Left ventricle myocardium inferior (tissue), 1 donor: ENCODE data around the gene NPTXR. TPM values are rescaled to one million over a fixed set of nuclear protein-coding genes. Genes with fewer than 3 reads are reported as not detected.

Source experiments
- DNase-seq: peaks from one replicate; pipeline ENCODE4 v3.0.0-alpha.2; 2020
- H3K27ac ChIP-seq: fragments of 200-600 bp; replicated peaks from 2 replicates; pipeline ENCODE4 v1.8.0; 2021
- H3K27me3 ChIP-seq: fragments of 200-600 bp; 2 replicates; pipeline ENCODE4 v1.8.0; 2021; ENCODE audit warnings: low read depth
- H3K36me3 ChIP-seq: fragments of 200-600 bp; 2 replicates; pipeline ENCODE4 v1.8.0; 2021
- H3K4me1 ChIP-seq: fragments of 200-600 bp; 2 replicates; pipeline ENCODE4 v1.8.0; 2021
- H3K4me3 ChIP-seq: fragments of 200-600 bp; 2 replicates; pipeline ENCODE4 v1.8.0; 2021; ENCODE audit warnings: mild to moderate bottlenecking, moderate library complexity
- H3K9me3 ChIP-seq: fragments of 200-600 bp; replicated peaks from 2 replicates; pipeline ENCODE4 v1.8.0; 2021
- intact Hi-C: fragments of 100-400 bp; cut with micrococcal nuclease; formaldehyde crosslinking; loops from one replicate; pipeline ENCODE4 v1.11.0; 2022
- total RNA-seq: library from RNA; stranded (reverse); fragmentation: NEBNext Ultra II Directional; extraction: Animal tissue kit (Norgen Biotek cat#: 25700); gene quantifications from one replicate; pipeline ENCODE4 v1.2.1, GENCODE V29; 2021
- TF ChIP-seq, protein P1 (sequence below): fragments of 200-600 bp; IDR thresholded peaks from 2 replicates; pipeline ENCODE4 v1.8.0; 2021; ENCODE audit warnings: antibody characterized with exemption, mild to moderate bottlenecking, borderline replicate concordance
- donor health status: DM: no; HTN: yes; CAD: no; lungs with severe emphysema.

The NPTXR gene
- total RNA-seq, 1 donor from 2014 or later, result 23.3 TPM

DNA sequence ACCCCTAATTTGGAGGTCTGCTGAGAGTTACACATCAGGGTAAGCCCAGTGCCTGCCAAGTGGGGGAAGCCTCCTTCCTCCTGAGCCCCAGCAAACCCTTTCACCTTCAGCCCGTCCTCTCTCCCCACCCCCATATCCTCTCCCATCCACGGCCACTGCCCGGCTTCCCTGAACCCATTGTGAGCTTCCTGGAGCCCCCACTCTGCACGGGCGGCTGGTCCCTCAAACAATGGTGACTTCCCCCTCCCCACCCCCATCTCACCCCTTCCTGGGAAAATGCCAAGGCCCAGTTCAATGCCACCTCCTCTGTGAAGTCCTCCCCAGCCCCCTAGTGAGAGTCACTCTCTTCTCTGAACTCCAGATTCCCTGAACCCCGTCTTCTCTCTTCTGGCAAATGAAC lies 67.7 kb downstream of the NPTXR start:
- no peaks in the 10 kb centered on the region for H3K9me3 ChIP-seq
- H3K4me1 ChIP-seq, result peaks cover 13% of the 10 kb centered on the region
- no peak for DNase-seq
- no peaks in the 10 kb centered on the region for H3K27me3 ChIP-seq
- H3K4me3 ChIP-seq, result no peak overlapping the region
- H3K27ac ChIP-seq, result no peak overlapping the region
- peaks cover 19% of the 10 kb centered on the region for H3K36me3 ChIP-seq
- TF ChIP-seq, protein P1, sequence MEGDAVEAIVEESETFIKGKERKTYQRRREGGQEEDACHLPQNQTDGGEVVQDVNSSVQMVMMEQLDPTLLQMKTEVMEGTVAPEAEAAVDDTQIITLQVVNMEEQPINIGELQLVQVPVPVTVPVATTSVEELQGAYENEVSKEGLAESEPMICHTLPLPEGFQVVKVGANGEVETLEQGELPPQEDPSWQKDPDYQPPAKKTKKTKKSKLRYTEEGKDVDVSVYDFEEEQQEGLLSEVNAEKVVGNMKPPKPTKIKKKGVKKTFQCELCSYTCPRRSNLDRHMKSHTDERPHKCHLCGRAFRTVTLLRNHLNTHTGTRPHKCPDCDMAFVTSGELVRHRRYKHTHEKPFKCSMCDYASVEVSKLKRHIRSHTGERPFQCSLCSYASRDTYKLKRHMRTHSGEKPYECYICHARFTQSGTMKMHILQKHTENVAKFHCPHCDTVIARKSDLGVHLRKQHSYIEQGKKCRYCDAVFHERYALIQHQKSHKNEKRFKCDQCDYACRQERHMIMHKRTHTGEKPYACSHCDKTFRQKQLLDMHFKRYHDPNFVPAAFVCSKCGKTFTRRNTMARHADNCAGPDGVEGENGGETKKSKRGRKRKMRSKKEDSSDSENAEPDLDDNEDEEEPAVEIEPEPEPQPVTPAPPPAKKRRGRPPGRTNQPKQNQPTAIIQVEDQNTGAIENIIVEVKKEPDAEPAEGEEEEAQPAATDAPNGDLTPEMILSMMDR, result no peak
- intact Hi-C loops, result loop anchor here (10.0 kb wide), 1 partner anchor 339 kb away; no protein-coding TSS in a partner anchor

DNA sequence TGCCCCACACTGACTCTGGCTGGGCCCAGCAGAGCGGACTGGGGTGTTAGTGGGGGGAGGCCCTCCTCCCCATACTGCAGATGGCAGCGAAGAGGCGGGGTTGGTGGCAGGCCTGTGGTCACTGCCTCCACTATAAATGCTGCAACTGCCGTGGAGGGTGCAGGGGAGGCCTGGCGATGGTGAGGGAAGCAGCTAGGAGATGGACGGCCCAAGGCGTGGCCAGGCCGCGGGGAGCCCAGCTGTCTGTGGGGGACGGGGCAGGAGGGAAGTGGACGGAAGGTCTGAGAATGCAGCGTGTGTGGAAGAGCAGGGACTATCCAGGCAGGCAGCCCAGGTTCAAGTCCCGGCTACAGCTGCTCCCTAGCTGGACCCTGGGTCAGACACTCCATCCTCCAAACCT lies 68.2 kb downstream of the NPTXR start:
- no peak for DNase-seq
- H3K9me3 ChIP-seq, result no peaks in the 10 kb centered on the region
- intact Hi-C loops, result loop anchor here (10.0 kb wide), 1 partner anchor 339 kb away; no protein-coding TSS in a partner anchor
- TF ChIP-seq, protein P1, result no peak
- no peak overlapping the region for H3K4me3 ChIP-seq
- H3K27me3 ChIP-seq, result no peaks in the 10 kb centered on the region
- H3K36me3 ChIP-seq, result peaks cover 15% of the 10 kb centered on the region
- peaks cover 8% of the 10 kb centered on the region for H3K4me1 ChIP-seq
- H3K27ac ChIP-seq, result no peak overlapping the region

DNA sequence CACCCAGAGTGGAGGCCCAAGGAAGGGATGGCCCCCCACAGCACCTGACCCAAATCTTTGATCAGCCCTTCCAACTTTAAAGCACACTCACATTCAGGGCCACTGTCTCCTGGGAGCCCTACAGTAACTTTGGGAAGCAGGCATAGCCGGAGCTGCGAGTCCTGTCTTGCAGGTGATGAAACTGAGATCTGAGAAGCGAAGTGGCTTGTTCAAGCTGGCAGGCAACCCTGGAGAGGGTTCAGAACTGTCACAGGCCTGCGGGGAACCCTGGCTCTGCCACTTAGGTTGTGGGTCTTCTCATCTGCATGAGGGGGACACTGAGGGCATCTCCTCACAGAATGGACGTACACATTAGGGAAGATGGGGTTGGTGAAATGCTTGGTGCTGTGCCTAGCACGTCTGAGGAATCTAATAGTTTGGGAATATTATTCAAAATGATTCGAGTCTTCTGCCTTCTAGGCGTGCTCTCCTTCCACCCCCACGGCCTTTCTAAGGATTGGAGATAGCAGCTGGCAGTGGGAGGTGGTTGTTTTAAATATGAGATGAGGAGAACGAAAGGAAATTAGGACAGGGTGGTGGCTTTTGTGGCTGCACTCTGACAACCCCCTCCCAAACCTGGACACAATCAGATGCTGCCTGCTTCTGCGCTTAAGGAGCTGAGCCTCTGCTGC lies 69.2 kb downstream of the NPTXR start:
- peaks cover 7% of the 10 kb centered on the region for H3K36me3 ChIP-seq
- H3K27ac ChIP-seq, result no peak overlapping the region
- no peaks in the 10 kb centered on the region for H3K9me3 ChIP-seq
- no peak for DNase-seq
- intact Hi-C loops, result loop anchor here (10.0 kb wide), 1 partner anchor 340 kb away; no protein-coding TSS in a partner anchor
- no peaks in the 10 kb centered on the region for H3K4me1 ChIP-seq
- no peaks in the 10 kb centered on the region for H3K27me3 ChIP-seq
- TF ChIP-seq, protein P1, result no peak
- H3K4me3 ChIP-seq, result no peak overlapping the region

DNA sequence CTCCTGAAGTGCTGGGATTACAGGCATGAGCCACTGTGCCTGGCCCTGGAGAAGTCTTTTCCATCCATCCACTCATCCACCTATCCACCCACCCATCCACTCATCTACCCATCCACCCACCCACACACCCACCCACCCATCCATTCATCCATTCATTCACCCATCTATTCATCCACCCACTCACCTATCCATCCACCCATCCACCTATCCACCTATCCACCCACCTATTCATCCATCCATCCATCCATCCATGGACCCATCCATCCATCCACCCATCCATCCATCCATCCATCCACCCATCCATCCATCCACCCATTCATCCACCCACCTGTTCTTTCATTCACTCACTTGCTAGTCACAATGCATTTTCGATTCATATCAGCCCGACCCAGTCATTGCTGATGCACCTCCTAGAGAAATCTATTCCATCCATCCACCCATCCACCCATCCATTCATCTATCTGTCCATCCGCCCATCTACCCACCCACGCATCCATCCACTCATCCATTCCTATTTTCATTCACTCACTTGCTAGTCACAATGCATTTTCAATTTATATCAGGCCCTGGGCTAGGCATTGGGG lies 70.4 kb downstream of the NPTXR start:
- H3K4me1 ChIP-seq, result peaks cover 3% of the 10 kb centered on the region
- intact Hi-C loops, result loop anchor here (10.0 kb wide), 1 partner anchor 341 kb away; no protein-coding TSS in a partner anchor
- H3K27ac ChIP-seq, result no peak overlapping the region
- no peaks in the 10 kb centered on the region for H3K27me3 ChIP-seq
- TF ChIP-seq, protein P1, result no peak
- H3K9me3 ChIP-seq, result no peaks in the 10 kb centered on the region
- H3K36me3 ChIP-seq, result no peaks in the 10 kb centered on the region
- DNase-seq, result no peak
- no peak overlapping the region for H3K4me3 ChIP-seq

DNA sequence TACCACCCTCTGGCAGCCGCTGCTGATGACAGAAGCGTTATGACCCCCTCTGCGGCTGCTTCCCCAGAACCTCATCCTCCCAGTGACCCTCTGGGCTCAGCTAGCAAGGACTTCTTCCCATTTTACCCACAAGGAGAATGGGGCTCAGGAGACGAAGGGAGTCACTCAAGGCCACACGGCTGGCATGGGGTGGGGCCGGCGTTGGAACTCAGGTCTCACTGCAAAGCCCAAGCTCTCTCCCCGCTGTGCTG lies 71.3 kb downstream of the NPTXR start:
- H3K4me3 ChIP-seq, result no peak overlapping the region
- intact Hi-C loops, result loop anchor here (10.0 kb wide), 1 partner anchor 342 kb away; no protein-coding TSS in a partner anchor
- no peaks in the 10 kb centered on the region for H3K9me3 ChIP-seq
- no peaks in the 10 kb centered on the region for H3K27me3 ChIP-seq
- no peak for DNase-seq
- H3K4me1 ChIP-seq, result peaks cover 3% of the 10 kb centered on the region
- TF ChIP-seq, protein P1, result no peak
- H3K27ac ChIP-seq, result no peak overlapping the region
- no peaks in the 10 kb centered on the region for H3K36me3 ChIP-seq
